K562 treated with DMSO at 1 percent for 24 hours (cell line): ENCODE results near the gene PAN2. TPM values are rescaled to one million over a fixed set of nuclear protein-coding genes. Genes with fewer than 3 reads are reported as not detected.

Source experiments
- total RNA-seq: library from RNA; unstranded; fragments of 300-600 nt; gene quantifications from 2 replicates; pipeline ENCODE4 v1.2.3, GENCODE V29; 2022; ENCODE audit warnings: low read depth; ENCODE audit not compliant: insufficient read depth

The PAN2 gene, protein sequence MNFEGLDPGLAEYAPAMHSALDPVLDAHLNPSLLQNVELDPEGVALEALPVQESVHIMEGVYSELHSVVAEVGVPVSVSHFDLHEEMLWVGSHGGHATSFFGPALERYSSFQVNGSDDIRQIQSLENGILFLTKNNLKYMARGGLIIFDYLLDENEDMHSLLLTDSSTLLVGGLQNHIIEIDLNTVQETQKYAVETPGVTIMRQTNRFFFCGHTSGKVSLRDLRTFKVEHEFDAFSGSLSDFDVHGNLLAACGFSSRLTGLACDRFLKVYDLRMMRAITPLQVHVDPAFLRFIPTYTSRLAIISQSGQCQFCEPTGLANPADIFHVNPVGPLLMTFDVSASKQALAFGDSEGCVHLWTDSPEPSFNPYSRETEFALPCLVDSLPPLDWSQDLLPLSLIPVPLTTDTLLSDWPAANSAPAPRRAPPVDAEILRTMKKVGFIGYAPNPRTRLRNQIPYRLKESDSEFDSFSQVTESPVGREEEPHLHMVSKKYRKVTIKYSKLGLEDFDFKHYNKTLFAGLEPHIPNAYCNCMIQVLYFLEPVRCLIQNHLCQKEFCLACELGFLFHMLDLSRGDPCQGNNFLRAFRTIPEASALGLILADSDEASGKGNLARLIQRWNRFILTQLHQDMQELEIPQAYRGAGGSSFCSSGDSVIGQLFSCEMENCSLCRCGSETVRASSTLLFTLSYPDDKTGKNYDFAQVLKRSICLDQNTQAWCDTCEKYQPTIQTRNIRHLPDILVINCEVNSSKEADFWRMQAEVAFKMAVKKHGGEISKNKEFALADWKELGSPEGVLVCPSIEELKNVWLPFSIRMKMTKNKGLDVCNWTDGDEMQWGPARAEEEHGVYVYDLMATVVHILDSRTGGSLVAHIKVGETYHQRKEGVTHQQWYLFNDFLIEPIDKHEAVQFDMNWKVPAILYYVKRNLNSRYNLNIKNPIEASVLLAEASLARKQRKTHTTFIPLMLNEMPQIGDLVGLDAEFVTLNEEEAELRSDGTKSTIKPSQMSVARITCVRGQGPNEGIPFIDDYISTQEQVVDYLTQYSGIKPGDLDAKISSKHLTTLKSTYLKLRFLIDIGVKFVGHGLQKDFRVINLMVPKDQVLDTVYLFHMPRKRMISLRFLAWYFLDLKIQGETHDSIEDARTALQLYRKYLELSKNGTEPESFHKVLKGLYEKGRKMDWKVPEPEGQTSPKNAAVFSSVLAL
- 29.3 and 34.1 TPM in 2 replicates for total RNA-seq

DNA sequence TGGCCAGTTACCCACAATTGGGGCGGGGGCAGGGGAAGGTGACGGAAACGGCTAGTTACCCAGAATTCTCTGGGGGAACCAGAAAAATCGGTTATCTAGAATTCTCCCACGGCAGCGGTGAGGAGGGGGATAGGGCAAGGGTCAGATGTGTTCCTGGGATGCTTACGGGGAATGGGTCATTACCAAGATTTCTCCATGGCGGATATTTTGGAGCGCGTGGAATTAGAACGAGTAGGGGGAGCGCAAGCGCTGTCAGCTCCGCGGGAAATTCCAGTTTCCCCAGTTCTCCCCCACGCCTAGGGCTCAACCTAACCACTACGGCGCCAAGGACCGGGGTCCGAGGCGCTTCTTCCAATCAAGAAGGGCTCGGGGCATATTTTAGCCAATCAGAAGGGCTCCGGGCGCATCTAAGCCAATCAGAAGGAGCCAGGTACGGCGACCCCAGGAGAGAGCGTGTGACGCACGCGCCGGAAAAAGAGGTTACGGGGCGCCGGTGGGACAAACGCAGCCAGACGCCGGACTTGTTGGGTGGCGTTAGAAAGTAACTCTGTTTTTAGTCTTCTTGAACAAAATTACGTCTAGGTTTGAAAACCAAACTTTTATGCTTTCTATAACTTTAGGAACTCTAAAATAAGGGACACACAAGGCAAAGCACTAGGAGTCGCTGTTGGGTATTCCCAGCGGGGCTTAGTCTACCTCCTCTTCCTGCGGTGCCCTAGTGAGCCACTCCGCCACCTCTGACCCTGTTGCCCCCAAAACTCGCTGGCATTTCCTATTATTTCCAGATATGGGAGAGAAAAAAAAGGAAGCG is at the start of gene PAN2:
Gene PAN2 (minus strand): TSS at position 322 of the 811 bp plus-strand sequence. CDS start 906 bp downstream, outside the sequence.

DNA sequence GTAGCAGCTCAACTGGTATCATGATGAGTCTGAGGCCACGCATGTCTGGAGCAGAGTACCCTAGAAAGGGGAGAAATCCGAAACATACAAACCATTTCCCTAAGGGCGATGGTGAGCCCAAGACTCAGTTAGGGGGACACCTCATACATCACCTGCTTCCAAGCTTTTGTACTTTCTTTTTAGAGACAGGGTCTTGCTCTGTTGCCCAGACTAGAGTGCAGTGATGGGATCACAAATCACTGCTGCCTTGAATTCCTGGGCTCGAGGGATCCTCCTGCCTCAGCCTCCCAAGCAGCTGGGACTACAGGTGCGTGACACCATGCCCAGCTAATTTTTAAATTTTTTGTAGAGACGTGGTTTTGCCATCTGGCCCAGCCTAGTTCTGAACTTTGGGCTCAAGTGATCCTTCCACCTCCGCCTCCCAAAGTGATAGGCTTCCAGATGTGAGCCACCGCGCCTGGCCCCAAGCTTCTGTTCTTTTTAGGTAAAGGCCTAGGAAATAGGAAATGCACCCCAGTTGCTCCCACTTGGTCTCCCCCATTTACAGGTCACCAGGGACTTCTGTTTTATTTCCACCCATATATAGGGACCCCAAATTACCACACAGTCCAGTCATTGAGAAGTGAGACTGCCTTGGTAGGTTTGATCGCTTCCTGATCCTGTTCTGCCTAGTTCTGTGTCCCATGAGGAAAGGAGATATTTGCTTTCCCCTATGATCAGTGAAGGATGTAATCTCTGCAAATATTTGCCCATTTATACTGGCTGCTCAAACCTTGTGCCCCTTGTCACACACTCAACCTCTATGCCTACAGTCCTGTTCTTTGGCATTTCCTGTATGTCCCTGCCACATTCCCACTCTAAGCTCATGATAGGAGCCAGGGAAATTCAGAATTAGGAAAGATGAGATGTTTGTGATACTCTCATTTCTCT is 28.6 kb upstream of the PAN2 start, which contains the start of gene APOF:
Gene APOF (minus strand): TSS at position 728 of the 930 bp plus-strand sequence. CDS start 112 bp downstream, at position 616.

DNA sequence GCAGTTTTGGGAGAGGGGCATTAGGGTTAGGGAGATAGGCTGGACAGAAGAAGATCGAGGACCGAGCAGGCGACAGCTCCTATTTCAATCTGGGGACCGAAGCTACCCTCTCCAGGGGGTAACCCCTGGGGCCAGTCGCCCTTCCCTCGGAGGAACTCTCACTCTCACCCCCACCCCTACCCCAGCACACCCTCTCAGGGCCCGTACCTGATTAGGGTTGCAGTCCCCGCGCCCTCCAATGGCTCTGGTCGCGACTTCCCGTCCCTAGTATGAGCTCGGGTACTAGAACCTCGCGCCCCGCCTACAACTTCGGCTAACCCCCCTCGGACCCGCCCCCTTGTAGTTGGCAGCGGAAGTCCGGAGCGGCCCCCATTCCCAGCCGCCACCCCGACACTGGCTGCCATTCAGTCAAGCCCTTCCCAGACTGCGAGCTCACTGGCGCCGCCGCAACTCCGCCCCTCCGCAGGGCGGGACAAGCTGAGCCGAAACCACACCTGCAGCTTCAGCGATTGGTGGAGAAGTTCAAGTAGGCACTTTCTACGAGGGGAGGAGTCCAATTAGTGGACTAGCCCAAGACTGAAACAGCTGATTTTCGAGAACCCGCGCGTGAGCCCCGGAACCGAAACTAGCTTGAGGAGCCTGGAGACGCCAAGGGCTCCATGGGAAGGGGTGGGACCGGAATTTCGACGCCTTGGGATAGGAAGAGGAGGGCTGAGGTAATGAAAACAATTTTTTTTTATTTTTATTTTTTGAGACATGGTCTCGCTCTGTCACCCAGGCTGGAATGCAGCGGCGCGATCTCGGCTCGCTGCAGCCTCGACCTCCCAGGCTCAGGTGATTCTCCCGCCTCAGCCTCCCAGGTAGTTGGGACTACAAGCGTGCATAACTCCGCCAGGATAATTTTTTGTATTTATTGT is 26.3 kb upstream of the PAN2 start, which contains the start of gene STAT2:
Gene STAT2 (minus strand): TSS at position 257 of the 917 bp plus-strand sequence. CDS start 3,536 bp downstream, outside the sequence.

DNA sequence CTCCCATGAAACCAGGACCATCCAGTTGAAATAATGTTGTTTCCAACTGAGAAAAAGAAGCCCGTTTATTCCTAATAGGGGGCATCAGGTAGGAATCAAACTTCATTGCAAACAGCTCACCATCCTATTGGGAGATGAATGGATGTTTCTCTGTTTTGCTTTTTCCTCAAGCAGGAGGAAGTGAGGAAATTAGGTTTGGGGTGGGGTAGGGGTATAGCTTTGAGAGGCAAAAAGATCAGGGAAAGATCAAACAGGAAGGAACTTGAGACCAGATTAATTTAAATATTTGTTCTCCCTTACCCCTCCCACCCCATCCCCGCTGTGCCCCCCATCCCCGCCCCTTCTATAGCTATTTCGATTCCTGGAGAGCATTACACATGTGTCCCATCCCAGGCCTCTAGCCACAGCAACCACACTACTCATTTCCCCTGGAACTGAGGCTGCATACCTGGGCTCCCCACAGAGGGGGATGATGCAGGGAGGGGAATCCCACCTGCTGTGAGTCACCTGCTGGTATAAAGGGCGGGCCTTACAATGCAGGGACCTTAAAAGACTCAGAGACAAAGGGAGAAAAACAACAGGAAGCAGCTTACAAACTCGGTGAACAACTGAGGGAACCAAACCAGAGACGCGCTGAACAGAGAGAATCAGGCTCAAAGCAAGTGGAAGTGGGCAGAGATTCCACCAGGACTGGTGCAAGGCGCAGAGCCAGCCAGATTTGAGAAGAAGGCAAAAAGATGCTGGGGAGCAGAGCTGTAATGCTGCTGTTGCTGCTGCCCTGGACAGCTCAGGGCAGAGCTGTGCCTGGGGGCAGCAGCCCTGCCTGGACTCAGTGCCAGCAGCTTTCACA is 4.7 kb upstream of the PAN2 start, which contains the start of gene IL23A:
Gene IL23A (plus strand): TSS at position 577 of the 850 bp plus-strand sequence. CDS start 161 bp downstream, at position 738.

DNA sequence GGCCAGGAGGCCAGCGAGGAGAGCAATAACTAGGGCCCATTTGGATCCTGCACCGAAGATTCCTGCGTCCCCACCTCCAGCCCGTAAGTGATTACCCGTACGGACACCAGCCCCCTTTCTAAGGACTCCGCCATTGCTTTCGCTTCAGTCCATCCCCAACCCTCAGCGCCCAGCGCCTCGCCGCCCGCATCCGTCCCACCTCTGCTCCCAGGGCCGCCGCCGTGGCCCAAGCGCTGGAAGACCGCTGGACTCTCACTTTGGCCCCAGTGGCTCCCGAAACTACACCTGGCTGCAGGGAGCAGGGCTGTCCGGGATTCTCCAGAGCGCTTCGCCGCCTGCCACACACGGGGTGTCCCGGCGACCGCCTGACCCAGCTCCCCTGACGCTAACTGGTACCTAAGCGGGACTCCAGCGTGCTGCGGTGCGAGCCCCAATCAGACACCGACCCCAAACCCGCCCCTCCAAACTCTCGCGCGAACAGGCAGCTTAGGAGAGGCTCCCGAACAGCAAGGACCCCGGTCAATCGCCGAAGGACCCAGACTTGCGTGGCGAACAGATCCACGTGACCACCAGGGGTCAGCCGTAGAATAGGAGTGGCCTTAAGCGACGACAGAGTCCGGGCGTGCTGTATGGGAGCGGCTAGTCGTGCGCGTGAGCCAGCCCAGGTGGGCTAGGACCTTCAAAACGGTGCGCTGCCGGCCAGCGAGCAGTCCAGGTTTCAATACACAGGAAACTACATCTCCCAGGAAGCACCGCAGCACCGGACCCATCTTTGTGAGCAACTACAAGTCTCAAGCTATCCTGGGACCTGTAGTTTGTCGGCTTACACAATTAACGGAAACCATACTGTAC is 18.0 kb downstream of the PAN2 start, which contains the start of gene CNPY2:
Gene CNPY2 (minus strand): TSS at position 367 of the 852 bp plus-strand sequence. CDS start 771 bp downstream, outside the sequence.

DNA sequence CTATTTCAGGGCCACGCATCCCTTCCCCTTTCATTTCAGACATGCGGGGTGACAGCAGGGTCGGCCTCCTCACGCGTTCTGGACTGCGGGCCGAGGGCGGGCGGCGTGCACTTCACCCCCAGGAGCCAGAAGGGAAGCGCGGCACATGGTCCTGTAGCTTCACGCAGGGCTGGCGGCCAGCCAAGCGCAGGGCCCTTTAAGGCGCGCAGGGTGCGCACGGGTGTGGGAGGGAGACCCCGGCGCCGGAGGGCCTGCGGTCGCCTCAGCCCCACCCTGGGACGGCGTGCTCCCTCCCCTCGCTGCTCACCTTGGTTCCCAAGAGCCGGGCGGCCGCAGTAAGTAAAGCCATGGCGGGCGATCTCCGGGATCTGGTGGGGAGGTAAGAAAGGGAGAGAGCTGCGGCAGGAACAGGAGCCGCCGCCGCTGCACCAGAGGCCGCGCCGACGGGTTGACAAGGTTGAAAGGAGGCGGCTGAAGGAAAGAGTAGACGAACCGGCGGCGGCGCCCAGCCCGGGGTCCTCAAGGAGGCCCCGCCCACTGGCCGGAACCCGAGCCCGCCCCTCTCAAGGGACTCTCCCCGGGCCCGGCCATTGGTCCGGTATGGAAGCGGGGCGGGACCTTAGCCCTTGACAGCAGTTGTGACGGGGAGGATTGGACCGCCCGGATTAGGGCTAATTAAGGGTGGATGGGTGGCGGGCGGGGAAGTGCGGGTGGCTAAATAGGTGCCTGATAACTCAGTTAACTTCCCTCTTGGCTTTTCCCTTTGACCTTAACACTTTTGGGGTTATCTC is 33.8 kb downstream of the PAN2 start, which contains the start of gene CS:
Gene CS (minus strand): TSS at position 478 of the 791 bp plus-strand sequence. CDS start 129 bp downstream, at position 349.

DNA sequence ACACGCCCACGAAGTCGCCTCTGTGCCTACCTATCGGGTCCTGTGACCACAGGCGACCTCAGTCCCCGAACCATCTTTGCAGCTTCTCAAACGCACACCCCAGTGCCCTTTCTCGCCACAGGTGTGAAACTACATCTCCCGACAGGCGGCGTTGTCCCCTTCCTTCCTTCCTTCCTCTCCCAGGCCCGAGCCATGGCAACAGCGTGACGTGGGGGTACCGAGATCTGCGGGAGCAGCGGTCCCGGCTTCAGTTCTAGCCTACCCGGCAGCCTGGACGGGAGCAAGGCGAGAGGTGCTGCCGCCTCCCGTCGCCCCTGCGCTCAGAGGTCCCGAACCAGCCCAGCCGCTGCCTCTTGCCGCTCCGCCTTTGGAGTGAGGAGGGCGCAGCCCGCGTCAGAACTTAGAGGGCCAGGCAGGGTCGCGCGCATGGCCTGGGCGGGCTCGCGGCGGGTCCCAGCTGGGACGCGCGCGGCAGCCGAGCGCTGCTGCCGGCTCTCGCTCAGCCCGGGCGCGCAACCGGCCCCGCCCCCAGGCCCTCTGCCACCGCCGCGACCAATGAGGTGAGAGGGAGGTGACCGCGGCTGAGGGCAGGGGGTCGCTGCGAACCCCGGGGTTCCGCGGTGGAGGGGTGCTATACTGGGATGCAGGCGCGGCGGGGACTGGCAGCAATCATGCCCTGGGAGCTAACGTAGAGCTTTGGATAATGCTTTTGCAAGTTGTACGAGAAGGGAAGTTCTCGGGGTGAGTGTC is 66.9 kb downstream of the PAN2 start, which contains the start of gene COQ10A:
Gene COQ10A (plus strand): TSS at position 250 of the 750 bp plus-strand sequence. CDS start 177 bp downstream, at position 427.

Other genes with a start within 250 kb of the PAN2 start
- gene PA2G4, start 229.4 kb downstream of the PAN2 start, total RNA-seq: 161 and 163 TPM in 2 replicates
- 3,973 and 4,172 TPM in 2 replicates for gene RPL41, start 217.4 kb downstream of the PAN2 start, total RNA-seq
- gene ZC3H10, start 215.7 kb downstream of the PAN2 start, total RNA-seq: 3.5 and 4.6 TPM in 2 replicates
- gene ESYT1, start 205.7 kb downstream of the PAN2 start, total RNA-seq: 146 and 181 TPM in 2 replicates
- gene MYL6B, start 181.4 kb downstream of the PAN2 start, total RNA-seq: 42.6 and 50.4 TPM in 2 replicates
- 963 and 965 TPM in 2 replicates for gene MYL6, start 175.6 kb downstream of the PAN2 start, total RNA-seq
- gene SMARCC2, start 144.5 kb downstream of the PAN2 start, total RNA-seq: 75.9 and 76.4 TPM in 2 replicates
- 50.0 and 51.1 TPM in 2 replicates for gene RNF41, start 112.1 kb downstream of the PAN2 start, total RNA-seq
- 47.7 and 52.8 TPM in 2 replicates for gene NABP2, start 109.7 kb downstream of the PAN2 start, total RNA-seq
- not detected in 2 replicates for gene SLC39A5, start 103.9 kb downstream of the PAN2 start, total RNA-seq
- gene ANKRD52, start 75.6 kb downstream of the PAN2 start, total RNA-seq: 28.5 and 29.8 TPM in 2 replicates
- 46.4 and 47.3 TPM in 2 replicates for gene COQ10A, start 67.1 kb downstream of the PAN2 start, total RNA-seq
- gene CS, start 33.7 kb downstream of the PAN2 start, total RNA-seq: 151 and 158 TPM in 2 replicates
- 88.9 and 95.2 TPM in 2 replicates for gene CNPY2, start 18.0 kb downstream of the PAN2 start, total RNA-seq
- 15.3 and 19.8 TPM in 2 replicates for gene IL23A, start 4.9 kb upstream of the PAN2 start, total RNA-seq
- 52.4 and 61.2 TPM in 2 replicates for gene STAT2, start 26.1 kb upstream of the PAN2 start, total RNA-seq
- not detected in 2 replicates for gene APOF, start 28.9 kb upstream of the PAN2 start, total RNA-seq
- 42.8 and 43.4 TPM in 2 replicates for gene TIMELESS, start 115.4 kb upstream of the PAN2 start, total RNA-seq
- gene MIP, start 120.7 kb upstream of the PAN2 start, total RNA-seq: not detected in 2 replicates
- gene SPRYD4, start 134.6 kb upstream of the PAN2 start, total RNA-seq: 1.1 and 1.4 TPM in 2 replicates
- gene GLS2, start 154.2 kb upstream of the PAN2 start, total RNA-seq: 0.29 TPM in 1 of 2 replicates, not detected in the other
- 0.86 and 2.5 TPM in 2 replicates for gene RBMS2, start 187.8 kb upstream of the PAN2 start, total RNA-seq